VCaP (cell line): Measurements from ENCODE around the gene PROX2.

Experiments
- H3K27ac ChIP-seq: fragments of 450-650 bp; 2 replicates; pipeline ENCODE4 v1.5.1; 2017
- CTCF ChIP-seq: fragments of 450-650 bp; conservative IDR thresholded peaks from 2 replicates; pipeline ENCODE4 v1.5.1; 2017; ENCODE audit warnings: mild to moderate bottlenecking, moderate library complexity

The PROX2 gene

GRCh38 chr14:74913393-74913910, 37.5 kb upstream of the PROX2 start:
- TF ChIP-seq CTCF, result no peak

GRCh38 chr14:74912801-74913200, 36.9 kb upstream of the PROX2 start:
- no peak for TF ChIP-seq CTCF
- H3K27ac ChIP-seq, result no peak overlapping the region

More at GRCh38 chr14:74913393-74913910, 37.5 kb upstream of the PROX2 start:
- H3K27ac ChIP-seq, result no peak overlapping the region

GRCh38 chr14:74912111-74912510, 36.2 kb upstream of the PROX2 start:
- TF ChIP-seq CTCF, result no peak
- no peak overlapping the region for H3K27ac ChIP-seq

- H3K27ac ChIP-seq, result no peak overlapping the region
- no peak for TF ChIP-seq CTCF
Observed at GRCh38 chr14:74911704-74912103, 35.8 kb upstream of the PROX2 start.

DNA sequence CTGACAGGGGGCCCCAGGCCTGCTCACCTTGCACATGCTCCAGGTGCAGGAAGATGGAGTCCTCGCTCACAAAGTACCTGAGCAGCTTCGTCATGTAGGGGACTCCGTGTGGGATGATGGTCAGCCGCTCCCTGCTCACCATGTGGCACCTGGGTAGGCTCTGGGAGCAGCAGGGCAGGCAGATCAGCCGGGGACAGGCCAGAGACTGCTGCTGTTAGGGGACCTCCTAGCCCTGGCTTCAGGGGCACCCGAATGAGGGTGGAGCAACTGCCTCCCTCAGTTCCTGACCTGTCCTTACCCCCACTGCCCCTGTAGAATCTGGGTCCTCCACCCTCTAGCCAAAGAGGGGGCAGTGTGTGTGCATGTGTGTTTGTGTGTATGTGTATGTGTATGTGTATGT, 35.3 kb upstream of the PROX2 start:
- TF ChIP-seq CTCF, result no peak
- H3K27ac ChIP-seq, result no peak overlapping the region

DNA sequence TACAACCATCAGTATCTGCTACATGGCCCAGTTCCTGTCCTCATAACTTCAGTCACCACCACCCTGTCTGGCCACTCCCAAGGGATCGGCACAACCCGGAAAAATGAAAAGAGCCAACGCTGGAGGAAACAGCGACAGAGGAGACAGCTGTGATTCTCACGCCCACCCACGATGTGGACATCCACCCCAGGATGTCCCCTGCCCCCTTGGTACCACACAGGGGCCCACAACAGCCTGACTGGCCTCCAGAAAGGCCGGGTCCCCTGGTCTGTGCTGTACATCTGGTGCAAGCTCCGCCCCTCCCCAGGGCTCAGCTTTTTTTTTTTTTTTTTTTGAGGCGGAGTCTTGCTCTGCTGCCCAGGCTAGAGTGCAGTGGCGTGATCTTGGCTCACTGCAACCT, 34.6 kb upstream of the PROX2 start:
- no peak for TF ChIP-seq CTCF
- no peak overlapping the region for H3K27ac ChIP-seq

DNA sequence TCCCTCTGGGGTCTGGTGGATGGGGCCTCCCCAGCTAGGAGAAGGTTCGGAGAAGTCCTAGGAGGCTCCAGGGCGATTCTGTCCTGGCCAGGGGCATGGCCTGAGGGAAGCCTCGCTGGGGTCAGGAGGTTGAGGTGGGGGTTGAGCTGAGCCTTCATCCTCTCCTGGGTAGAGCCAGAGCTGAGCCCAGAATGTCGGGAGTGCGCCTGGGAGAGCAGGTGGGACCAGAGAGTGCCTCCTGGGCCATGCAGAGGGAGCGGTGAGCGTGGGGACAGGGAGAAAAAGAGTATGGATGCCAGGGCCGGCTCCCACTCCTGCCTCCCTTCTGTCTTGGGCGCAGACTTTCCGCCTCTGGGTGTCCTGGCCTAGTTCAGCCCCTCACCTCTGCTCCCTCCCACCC, 34.0 kb upstream of the PROX2 start:
- no peak for TF ChIP-seq CTCF

More for the DNA sequence above, 34.0 kb upstream of the PROX2 start:
- H3K27ac ChIP-seq, result no peak overlapping the region
